Erythroblast (primary cell): ENCODE data around the gene ITGA7.

Experiments used
- GATA1 ChIP-seq: IDR thresholded peaks from 2 replicates; pipeline ENCODE4 v1.6.1; 2011; ENCODE audit warnings: low read depth, mild to moderate bottlenecking, control low read depth, low read length, moderate library complexity
- POLR2A ChIP-seq: IDR thresholded peaks from 2 replicates; pipeline ENCODE4 v1.6.1; 2011; ENCODE audit warnings: mild to moderate bottlenecking, low read length

DNA sequence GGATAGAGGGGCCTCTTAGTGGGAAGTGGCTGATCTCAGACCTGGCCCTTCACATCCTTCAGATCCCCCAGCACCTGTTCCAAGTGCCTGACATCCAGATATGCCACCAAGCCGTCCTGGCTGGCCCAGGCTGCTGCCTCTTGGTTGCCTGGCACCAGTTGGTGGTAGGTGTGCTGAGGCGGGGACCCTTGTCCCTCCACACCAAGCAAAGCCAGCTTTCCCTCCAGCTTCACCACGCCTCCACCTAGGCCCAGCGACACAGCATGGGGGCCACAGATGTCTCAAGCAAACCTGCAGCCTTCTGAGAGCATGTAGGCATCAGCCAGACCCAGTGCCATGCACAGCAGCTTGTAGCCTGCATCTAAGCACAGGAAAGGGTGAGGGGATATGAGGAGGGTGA, 24.6 kb upstream of the ITGA7 start:
- TF ChIP-seq POLR2A (no peak), GATA1 (no peak)
